GM10847 (cell line): Measurements from ENCODE around the gene SMYD2.

Experiments used
- POLR2A ChIP-seq: IDR thresholded peaks from 2 replicates; pipeline ENCODE4 v1.6.1; 2011; ENCODE audit not compliant: insufficient read length; ENCODE audit errors: extremely low read depth

SMYD2 gene, protein sequence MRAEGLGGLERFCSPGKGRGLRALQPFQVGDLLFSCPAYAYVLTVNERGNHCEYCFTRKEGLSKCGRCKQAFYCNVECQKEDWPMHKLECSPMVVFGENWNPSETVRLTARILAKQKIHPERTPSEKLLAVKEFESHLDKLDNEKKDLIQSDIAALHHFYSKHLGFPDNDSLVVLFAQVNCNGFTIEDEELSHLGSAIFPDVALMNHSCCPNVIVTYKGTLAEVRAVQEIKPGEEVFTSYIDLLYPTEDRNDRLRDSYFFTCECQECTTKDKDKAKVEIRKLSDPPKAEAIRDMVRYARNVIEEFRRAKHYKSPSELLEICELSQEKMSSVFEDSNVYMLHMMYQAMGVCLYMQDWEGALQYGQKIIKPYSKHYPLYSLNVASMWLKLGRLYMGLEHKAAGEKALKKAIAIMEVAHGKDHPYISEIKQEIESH

DNA sequence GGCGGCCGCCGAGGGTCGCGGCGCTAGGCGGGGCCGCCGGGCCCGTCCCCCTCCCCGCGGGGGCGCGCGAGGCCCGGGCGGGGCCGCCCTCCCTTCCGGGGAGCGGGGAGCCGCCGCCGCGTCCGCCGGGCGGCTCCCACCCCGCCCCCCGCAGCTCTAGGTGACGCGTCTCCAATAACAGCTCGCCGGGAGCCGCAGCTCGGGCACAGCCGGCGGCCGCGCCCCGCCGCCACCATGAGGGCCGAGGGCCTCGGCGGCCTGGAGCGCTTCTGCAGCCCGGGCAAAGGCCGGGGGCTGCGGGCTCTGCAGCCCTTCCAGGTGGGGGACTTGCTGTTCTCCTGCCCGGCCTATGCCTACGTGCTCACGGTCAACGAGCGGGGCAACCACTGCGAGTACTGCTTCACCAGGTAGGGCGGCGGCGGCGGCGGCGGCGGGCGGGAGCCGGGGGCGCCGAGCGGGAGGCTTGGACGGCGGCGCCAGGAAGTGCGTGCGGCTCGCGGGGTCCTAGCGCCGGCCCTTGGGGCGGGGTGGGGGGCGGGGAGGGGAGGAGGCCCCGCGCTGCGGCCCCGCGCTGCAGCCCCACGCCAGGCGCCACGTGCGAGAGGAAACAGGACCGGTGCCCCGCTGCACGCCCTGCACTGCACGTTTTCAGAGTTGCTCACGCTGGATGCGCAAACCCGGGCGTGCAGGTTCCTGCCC, at the start of gene SMYD2:
TSS of gene SMYD2 (plus strand) at position 139 of the 699 bp plus-strand sequence. CDS start at position 235, 96 bp downstream.
- peak; percentile 66 for TF ChIP-seq POLR2A

DNA sequence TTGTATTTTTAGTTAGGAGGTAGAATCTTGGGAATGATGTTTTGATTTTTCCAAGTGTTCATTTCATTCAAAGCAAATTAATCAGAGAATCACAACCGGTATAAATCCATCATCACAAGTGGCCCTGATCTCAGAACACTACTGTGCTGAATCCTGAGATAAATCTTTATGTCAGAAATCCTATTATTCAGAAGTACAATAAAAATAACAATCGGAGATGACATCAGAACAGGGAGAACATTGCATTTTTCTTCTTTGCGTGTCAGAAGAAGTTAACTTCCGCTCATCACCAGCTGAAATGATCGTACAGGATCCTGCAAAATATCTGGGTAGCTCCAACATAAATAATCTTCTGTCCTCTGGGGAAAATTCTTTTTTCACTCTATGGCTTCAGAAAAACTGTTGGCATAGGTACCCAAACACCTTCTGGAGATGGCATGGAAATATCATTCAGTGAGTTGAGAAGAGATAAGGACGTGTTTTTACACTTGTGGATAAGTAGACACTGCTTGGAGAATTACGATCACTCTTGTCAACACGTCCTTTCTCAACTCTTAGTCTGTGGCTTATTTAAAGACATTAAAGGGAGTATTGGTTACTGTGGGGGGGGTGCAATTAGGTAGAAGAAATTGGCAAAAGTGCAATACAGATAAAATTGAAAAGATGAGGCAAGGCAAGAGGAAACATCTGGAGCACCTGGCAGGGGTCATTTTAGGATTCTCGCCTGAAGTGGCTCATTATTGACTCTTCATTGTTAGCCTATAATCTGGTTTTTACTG, 46.9 kb upstream of the SMYD2 start:
- no peak for TF ChIP-seq POLR2A

DNA sequence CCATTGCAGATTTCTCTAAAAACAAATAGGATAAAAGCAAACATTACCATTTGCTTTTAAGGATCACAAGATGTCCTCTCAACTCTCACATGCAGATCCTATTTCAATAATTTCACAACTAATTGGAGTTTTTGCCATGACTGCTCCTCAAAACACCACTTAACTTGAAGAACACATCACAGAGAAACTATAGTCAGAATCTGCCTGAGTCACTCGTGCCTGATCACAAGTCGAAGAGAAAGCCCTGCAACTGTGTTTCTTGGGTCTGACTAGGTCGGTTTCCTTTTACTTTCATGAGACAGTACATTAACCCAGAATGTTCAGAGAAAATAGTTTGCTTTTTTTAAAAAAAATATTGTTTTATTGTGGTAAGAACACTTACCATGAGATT, 46.3 kb upstream of the SMYD2 start:
- TF ChIP-seq POLR2A: no peak

DNA sequence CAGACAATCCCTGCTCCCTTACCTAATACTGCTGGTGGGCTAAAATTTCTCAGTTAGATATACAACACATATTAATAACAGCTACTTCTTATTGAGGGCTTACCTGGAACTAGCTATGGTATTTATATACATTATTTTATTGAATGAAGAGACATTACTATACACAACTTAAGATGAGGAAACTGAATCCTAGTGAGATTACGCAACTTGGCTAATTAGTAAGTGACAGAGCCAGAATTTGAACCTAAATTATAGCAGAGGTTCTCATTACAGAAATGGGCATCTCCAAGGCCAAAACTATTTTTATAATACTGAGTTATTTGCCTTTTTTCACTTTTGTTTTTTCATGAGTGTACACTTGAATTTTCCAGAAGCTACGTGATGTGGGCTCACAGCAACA, 44.5 kb upstream of the SMYD2 start:
- no peak for TF ChIP-seq POLR2A

DNA sequence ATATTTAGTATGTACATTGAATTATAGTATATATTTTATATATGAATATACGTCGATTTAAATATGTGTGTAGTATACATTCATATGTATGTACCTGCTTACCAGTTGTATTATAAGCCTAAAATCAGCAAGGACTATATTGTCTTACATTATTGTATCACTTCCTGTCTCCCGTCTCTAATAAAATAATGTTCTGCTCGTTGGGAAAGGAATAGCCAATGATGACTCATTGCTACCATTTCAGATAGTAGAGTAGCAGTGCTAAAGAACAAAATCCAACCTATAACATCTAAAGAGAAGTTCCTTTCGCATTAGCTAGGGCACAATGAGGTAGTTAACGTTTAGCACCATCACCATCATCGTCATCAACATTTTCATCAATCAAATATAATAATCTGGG, 39.9 kb upstream of the SMYD2 start:
- no peak for TF ChIP-seq POLR2A

DNA sequence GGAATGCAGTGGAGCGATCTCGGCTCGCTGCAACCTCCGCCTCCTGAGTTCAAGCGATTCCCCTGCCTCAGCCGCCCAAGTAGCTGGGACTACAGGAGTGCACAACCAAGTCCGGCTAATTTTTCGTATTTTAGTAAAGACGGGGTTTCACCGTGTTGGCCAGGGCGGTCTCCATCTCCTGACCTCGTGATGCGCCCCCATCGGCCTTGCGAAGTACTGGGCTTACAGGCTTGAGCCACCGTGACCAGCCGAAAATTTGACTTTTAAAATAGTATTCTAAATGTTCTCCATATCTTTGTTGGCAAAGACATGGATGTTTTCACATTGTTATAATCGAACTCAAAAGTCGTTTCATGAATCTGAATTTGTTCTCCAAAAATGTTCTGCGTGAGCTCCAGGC, 36.7 kb upstream of the SMYD2 start:
- no peak for TF ChIP-seq POLR2A

DNA sequence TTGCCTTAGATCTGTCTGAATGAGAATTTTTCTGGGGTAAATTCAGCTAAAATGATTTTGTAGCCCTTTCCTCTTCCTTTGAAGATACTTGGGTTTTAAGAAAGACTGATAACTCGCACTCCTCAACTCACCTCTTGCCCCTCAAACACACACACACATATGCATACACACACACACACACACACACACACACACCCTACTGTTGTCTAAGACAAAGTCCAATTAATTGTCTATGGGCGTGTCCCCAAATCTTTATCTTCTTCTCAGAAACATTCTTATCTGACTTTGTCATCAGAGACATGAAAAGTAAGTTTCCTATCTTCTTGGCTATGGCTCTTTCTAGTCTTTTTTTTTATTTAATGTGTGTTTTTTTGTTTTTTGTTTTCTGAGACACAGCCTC, 36.1 kb upstream of the SMYD2 start:
- no peak for TF ChIP-seq POLR2A

DNA sequence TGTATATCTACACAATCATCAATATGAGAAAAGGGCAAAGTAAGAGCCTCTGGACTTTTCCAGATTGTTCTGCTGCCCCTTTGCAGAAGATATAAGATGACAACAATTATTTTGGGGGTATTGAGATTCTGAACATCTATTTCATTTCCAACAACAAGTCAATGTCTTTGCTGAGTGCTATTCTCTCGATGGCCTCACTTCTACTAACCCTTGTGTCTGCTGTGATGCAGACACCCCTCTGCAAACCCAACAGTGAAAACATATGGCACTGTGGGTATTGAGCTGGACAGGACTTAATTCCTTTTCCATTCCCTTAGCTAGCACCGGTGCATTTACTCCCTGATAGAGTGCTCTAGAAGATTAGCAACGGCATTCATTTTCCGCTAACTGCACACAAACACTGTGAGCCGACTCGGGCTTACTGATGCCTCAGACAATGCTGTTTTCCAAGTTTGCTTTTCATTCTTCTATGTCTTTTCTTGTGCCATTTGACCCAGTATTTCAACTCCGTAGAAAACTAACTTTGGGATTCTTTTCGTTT, 33.4 kb upstream of the SMYD2 start:
- TF ChIP-seq POLR2A: no peak

DNA sequence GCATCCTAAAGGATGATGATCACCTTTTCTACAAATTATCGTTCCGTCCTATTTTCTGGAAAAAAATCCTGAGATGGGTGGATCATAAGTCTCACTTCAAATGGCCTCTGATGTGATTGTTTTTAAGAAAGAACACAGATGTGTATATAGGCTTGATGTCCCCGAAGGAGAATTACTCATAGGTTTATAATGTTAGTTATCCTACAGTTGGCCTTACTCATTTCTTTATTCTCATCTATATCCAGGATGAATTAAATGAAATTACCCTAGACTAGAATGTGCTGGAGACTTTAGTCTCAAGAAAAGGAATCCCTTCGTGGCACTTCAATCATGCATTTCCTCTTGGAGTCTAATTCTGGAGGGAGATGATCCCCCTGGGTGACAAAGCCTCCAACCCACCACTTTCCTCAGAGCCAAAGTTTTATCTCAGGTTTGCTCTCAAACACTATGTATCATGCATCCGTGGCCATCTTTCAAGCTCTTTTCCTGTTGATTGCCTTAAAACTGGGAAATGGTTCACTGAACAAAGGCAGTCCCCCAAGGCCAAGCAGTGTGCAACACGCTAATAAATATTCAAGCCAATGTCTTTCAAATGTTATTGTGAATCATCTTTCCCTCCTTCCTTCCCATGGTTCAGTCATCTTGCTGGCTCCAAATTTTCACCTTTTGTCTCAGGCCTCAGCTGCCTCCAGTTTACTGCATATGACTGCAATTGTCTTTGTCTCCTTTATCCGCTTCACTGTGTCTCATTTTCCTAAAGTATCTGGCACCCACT, 32.5 kb upstream of the SMYD2 start:
- TF ChIP-seq POLR2A: no peak

DNA sequence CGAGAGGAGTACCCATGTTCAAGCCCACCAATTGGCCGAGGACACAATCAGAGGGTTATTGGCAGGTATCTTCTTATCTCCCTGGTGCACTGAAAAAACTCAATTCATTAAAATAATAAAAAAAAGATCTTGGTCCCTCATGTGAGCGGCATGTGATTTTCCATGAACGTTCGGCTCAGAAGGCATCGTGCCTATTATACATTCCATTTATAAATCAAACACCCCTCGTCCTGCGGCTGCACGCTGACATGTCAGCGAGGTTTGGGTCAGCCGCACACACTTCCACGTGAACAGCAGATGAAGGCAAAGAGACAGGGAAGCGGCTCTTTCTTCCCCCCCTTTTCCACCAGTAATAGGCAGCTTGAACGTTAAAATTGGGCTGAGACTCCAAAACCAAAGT, 31.3 kb upstream of the SMYD2 start:
- no peak for TF ChIP-seq POLR2A

DNA sequence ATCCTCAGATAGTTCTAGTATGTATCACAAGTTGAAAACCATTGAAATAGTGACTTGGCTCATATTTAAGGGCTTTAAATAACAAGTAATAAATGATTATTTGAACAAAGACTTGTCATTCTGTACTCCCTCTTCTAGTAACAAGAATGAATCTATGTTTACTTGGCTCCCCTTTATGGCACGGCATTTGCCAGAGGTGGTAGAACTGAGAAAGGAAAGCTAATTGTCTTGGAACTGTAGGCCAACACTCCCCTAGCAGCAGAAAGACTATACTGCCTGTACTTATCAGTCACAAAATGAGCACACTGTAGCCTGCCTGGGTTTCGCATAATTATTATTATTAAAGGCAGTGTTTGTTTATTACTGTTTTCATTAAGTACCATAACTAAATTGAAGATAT, 29.6 kb upstream of the SMYD2 start:
- no peak for TF ChIP-seq POLR2A

DNA sequence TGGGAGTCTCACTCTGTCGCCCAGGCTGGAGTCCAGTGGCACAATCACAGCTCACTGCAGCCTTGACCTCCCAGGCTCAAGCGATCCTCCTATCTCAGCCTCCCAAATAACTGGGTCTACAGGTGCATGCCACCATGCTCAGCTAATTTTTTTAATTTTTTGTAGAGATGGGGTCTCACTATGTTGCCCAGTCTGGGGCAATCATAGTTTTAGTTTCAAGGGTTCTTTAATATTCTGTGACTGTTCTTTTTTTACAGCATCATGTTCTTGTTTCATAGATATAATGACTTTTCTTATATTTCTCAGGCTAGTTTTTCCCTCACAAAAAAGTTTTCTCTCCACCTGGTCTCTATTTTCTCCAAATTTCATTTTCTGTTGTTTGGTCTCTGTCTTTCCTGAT, 25.4 kb upstream of the SMYD2 start:
- no peak for TF ChIP-seq POLR2A

DNA sequence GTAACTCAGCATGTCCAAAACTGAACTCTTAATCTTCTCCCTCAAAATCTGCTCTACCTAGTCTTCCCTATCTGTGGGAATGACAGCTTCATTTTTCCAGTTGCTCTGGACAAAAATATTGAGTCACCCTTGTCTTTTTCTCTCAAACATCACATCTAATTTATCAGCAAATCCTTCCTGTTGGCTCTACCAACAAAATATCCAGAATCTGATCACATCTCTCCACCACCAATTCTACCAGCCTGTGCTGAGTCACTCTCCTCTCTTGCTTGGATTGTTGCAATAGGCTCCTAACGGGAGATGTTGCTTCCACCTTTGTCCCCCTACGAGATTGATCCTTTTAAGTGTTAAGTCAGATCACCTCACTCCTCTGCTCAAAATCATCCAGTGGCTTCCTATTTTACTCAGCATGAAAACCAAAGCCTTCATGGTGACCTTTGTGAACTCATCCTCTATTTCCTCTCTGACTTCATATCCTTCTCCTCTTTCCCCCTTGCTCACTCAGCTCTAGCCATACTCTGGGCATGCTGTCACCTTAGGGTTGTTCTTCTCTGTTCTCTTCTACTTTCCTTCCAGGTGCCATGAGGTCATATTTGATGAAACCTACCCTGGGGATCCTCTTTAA, 21.5 kb upstream of the SMYD2 start:
- TF ChIP-seq POLR2A: no peak

DNA sequence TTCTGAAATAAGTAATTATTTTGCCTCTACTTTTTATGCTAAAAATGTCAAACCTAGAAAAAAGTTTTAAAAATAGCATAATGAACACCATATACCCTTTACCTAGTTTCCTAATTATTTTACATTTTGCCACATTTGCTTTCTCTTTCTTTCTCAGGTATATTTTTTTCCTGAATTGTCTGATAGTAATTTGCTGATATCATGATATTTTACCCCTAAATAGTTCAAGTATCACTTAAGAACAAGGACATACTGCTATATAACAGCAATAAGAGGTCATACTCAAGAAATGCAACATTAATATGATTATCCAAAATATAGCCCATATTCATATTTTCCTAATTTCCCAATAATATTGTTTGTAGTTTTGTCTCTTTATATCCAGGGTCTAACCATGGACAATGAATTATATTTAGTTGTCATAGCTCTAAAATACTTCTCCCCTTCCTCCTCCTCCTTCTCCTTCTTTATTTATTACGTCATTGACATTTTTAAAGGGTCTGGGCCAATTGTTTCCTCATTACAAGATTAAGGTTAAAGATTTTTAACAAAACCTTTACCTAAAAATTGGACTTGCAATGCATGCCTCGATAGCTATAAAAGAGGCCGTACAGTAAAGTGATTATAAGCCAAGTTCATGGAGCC, 20.3 kb upstream of the SMYD2 start:
- TF ChIP-seq POLR2A: no peak
